Measurements from ENCODE around the gene BRSK1. TPM values are rescaled to one million over a fixed set of nuclear protein-coding genes. Genes with fewer than 3 reads are reported as not detected.

Gene BRSK1
- total RNA-seq, 2 experiments from 2014 or later = 5.6 to 5.7 TPM

DNA sequence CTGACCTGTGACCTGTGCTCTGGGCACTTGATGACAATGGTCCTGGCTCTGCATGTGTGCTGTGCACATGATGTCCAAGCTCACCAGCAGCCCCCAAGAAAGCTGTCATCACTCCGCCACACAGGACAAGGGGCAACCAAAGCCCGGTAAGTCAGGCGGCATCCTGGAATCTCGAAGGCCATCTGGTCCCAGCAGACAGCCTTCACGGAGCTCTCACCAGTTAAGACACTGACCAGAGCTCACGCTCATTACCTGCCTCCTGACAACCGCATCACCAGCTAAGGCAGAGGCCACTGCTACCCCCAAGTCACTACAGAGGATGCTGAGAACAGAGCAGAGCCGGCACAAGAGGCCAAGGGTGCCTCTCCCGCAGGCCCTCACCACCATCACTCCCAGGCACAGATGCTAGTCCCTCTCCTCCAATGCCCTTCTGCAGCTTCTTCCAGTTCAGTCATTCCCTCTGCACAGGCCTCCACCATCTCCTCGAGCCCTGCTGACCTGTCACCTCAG lies 35.6 kb upstream of the BRSK1 start:
- Mint-ChIP-seq H3K4me1 (peaks cover 37% of the 10 kb centered on the region), H3K36me3 (ENCODE audit: low read depth) (peaks cover 48% of the 10 kb centered on the region), H3K9me3 (no peaks in the 10 kb centered on the region), H3K27me3 (no peaks in the 10 kb centered on the region), H3K4me3 (no peak overlapping the region), H3K27ac (no peak overlapping the region)
- no peak for DNase-seq
- CTCF ChIA-PET = no interaction called here
- POLR2A ChIA-PET = interaction anchor here (1.0 to 4.1 kb wide), 3 partner anchors 10 to 131 kb away, joined by 3 to 20 read pairs (median 3); partner anchors contain the start of genes PPP1R12C and PPP6R1

DNA sequence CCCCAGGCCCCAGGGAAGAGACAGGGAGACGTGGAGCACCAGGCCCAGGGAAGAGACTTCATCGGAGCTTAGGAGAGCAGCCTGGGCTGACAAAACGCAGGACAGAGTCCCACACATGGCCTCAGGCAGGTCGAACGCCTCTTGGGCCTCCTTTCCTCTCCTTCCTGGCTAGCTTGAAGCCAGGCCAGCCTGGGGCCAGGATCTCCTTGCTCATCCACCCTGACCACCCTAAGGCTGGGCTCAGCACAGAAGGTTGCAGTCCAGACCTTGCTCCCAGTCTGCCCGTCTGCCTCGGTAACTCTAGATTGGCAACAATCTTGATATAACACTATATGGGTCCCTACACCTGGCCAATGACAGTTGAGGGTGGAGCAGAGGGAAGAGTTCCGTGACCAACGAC lies 35.1 kb upstream of the BRSK1 start:
- H3K27ac Mint-ChIP-seq = peak overlapping the region; percentile 52
- H3K36me3 Mint-ChIP-seq (ENCODE audit: low read depth) = peaks cover 48% of the 10 kb centered on the region
- no peak overlapping the region for H3K4me3 Mint-ChIP-seq
- no peaks in the 10 kb centered on the region for H3K27me3 Mint-ChIP-seq
- no peak for DNase-seq
- H3K4me1 Mint-ChIP-seq = peaks cover 42% of the 10 kb centered on the region
- ChIA-PET POLR2A (interaction anchor here (1.0 to 4.1 kb wide), 3 partner anchors 11 to 131 kb away, joined by 3 to 20 read pairs (median 3); partner anchors contain the start of genes PPP1R12C and PPP6R1), CTCF (no interaction called here)
- no peaks in the 10 kb centered on the region for H3K9me3 Mint-ChIP-seq

GRCh38 chr19:55249841-55250240 lies 34.0 kb upstream of the BRSK1 start:
- Mint-ChIP-seq H3K4me3 (no peak overlapping the region), H3K4me1 (peaks cover 45% of the 10 kb centered on the region), H3K27me3 (no peaks in the 10 kb centered on the region), H3K27ac (no peak overlapping the region), H3K36me3 (ENCODE audit: low read depth) (peaks cover 49% of the 10 kb centered on the region), H3K9me3 (no peaks in the 10 kb centered on the region)
- DNase-seq = no peak
- POLR2A ChIA-PET = interaction anchor here (1.0 to 4.1 kb wide), 2 partner anchors 10 to 135 kb away, joined by 3 to 20 read pairs; partner anchors contain the start of gene PPP6R1
- CTCF ChIA-PET = interaction anchor here (1.5 kb wide), 1 partner anchor 42 kb away, joined by 5 read pairs; no protein-coding TSS in a partner anchor

DNA sequence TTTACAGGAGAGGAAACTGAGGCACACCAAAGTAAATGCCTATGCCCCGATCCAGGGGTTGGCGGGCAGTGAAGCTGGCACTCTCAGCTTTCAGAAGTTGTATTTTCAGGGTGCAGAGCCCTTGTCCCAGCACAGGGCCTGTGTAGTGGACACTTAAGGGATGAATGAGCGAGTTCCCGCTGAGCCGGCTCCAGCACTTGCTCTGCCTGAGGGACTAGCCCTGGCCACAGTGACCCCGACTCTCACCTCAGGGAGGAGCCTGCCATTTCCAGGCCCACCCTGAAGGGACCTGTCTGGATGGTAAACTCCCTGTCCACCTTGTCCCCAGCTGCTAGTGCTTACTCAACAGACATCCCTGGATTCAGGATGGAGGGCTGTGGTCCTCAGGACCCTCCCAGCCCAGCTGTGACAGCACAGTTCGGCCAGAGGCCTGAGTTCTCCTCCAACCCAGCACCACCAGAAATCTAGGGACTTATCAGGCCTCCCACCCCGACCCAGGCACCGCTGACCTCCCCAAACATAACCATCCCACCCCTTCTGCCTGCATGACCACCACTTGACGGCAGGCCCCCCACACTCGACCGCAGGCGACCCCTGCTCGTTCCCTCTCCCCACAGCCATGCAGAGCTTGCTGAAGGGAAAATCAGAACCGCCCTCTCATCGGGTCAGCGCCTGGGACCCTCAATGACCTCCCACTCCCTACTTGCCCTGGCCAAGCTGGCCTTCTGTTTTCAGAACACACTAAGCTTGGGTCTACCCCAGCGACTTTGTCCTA lies 33.3 kb upstream of the BRSK1 start:
- ChIA-PET CTCF (interaction anchor here (1.1 to 1.5 kb wide), 2 partner anchors 41 to 576 kb away, joined by 3 to 5 read pairs; no protein-coding TSS in a partner anchor), POLR2A (interaction anchor here (1.0 to 4.1 kb wide), 4 partner anchors 9 to 134 kb away, joined by 3 to 20 read pairs (median 3); partner anchors contain the start of gene PPP6R1)
- Mint-ChIP-seq H3K4me1 (peaks cover 45% of the 10 kb centered on the region), H3K4me3 (no peak overlapping the region), H3K9me3 (no peaks in the 10 kb centered on the region), H3K27ac (peak overlapping the region; percentile 100), H3K36me3 (ENCODE audit: low read depth) (peaks cover 54% of the 10 kb centered on the region), H3K27me3 (no peaks in the 10 kb centered on the region)
- DNase-seq = no peak

DNA sequence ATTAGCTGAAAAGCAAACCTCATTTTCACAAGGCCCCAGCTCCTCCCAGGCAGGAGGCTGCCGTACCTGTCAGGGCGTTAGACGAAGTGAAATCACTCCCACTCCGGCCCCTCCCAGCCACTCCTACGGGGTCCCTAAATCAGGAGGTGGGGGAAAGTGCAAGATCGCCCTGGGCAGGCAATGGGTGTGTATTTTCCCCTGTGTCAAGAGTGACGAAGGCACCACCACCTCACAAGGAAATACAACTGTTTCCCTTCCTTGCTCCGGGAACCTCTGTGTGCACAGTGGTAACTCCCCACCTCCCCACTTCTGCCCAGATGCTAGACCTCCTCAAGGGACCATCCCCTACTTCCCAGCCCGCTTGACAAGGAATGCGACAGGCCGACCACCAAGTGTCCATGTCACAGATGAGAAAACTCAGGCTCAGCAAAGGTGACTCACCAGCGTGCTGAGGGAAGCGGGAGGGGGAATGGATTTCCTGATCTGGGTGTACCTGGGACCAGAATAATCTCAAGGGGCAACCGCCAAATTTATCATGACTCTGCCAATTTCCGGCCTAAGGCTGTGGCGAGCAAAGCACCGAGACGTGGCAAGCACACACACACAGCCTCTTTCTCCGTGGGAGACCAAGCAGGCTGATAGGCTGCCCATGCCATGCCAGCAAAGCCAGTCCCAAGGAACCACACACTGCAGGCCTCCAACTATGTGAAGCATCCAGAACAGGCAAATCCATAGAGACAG lies 32.3 kb upstream of the BRSK1 start:
- Mint-ChIP-seq H3K4me3 (peak overlapping the region; percentile 73), H3K27ac (peak overlapping the region; percentile 100), H3K36me3 (ENCODE audit: low read depth) (peaks cover 59% of the 10 kb centered on the region), H3K9me3 (no peaks in the 10 kb centered on the region), H3K27me3 (no peaks in the 10 kb centered on the region), H3K4me1 (peaks cover 56% of the 10 kb centered on the region)
- POLR2A ChIA-PET = interaction anchor here (1.1 to 6.9 kb wide), 4 partner anchors 8 to 155 kb away, joined by 3 to 56 read pairs (median 12); partner anchors contain the start of genes PPP6R1 and UBE2S
- CTCF ChIA-PET = interaction anchor here (0.7 to 1.5 kb wide), 4 partner anchors 27 to 577 kb away, joined by 3 to 5 read pairs (median 4); no protein-coding TSS in a partner anchor
- DNase-seq = peak; percentile 70

- DNase-seq = no peak
- Mint-ChIP-seq H3K27ac (peak overlapping the region; percentile 100), H3K36me3 (ENCODE audit: low read depth) (peaks cover 72% of the 10 kb centered on the region), H3K4me3 (peak overlapping the region; percentile 100), H3K27me3 (no peaks in the 10 kb centered on the region), H3K4me1 (peaks cover 65% of the 10 kb centered on the region), H3K9me3 (no peaks in the 10 kb centered on the region)
- CTCF ChIA-PET = interaction anchor here (1.0 to 5.0 kb wide), 8 partner anchors 25 to 251 kb away, joined by 3 to 25 read pairs (median 4); partner anchors contain the start of gene KMT5C
- POLR2A ChIA-PET = interaction anchor here (0.9 to 6.9 kb wide), 16 partner anchors 9 to 352 kb away, joined by 3 to 96 read pairs (median 4); partner anchors contain the start of genes BRSK1, FIZ1, HSPBP1 and ISOC2
Observed at GRCh38 chr19:55252760-55253663, 30.8 kb upstream of the BRSK1 start.

DNA sequence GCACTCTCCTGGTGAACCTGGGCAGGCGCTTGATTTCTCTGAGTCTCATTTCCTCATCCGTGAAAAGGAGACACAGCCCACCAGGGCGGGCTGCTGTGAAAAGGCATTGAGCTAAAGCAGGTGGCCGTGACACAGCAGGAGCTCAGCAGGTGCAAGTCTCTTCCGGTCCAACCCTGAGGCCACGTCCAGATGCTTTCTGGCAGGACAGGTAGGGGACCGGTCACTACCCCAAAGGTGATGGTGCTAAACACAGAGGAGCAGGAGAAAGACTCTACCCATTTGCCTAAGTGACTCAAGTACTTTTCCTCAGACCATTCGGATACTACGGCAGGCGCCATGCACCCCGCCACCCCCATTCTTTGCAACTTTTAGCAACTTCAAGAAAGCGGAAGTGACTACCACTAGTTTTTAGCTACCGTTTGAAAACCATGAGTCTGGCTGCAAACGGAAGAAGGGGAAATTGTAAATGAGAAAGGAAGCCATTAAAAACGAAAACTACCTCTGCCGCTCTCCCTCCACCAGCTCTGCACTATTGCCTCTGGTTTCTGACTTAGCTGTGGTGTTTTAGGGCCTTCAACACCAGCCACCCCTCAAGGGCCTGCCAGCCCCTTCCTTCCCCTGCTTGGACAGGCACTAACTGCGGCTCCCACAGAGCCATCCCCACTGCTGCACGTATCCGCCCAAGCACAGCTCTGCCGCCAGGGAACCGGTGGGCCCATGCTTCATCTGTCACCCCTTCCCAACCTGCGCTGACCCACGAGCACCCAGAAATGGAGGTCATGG lies 29.8 kb upstream of the BRSK1 start:
- H3K36me3 Mint-ChIP-seq (ENCODE audit: low read depth) = peaks cover 66% of the 10 kb centered on the region

GRCh38 chr19:55254625-55254977 lies 29.2 kb upstream of the BRSK1 start:
- H3K9me3 Mint-ChIP-seq = no peaks in the 10 kb centered on the region
- peaks cover 59% of the 10 kb centered on the region for H3K4me1 Mint-ChIP-seq
- peak overlapping the region; percentile 100 for H3K4me3 Mint-ChIP-seq
- H3K27me3 Mint-ChIP-seq = no peaks in the 10 kb centered on the region
- ChIA-PET CTCF (interaction anchor here (1.0 to 5.0 kb wide), 10 partner anchors 26 to 400 kb away, joined by 3 to 25 read pairs (median 4); partner anchors contain the start of genes HSPBP1, ISOC2, KMT5C and TMEM238), POLR2A (interaction anchor here (0.9 to 6.9 kb wide), 19 partner anchors 8 to 372 kb away, joined by 3 to 96 read pairs (median 6); partner anchors contain the start of genes FIZ1, HSPBP1, ISOC2 and KMT5C)
- no peak for DNase-seq
- peaks cover 71% of the 10 kb centered on the region for H3K36me3 Mint-ChIP-seq (ENCODE audit: low read depth)
- H3K27ac Mint-ChIP-seq = peak overlapping the region; percentile 100

More for the DNA sequence above, 29.8 kb upstream of the BRSK1 start:
- ChIA-PET POLR2A (interaction anchor here (0.9 to 6.9 kb wide), 23 partner anchors 10 to 372 kb away, joined by 3 to 96 read pairs (median 4); partner anchors contain the start of genes BRSK1, FIZ1, HSPBP1 and ISOC2), CTCF (interaction anchor here (1.0 to 5.0 kb wide), 12 partner anchors 26 to 400 kb away, joined by 3 to 25 read pairs (median 4); partner anchors contain the start of genes HSPBP1, ISOC2, KMT5C and TMEM238)
- Mint-ChIP-seq H3K27me3 (no peaks in the 10 kb centered on the region), H3K4me1 (peaks cover 58% of the 10 kb centered on the region), H3K27ac (peak overlapping the region; percentile 100), H3K4me3 (peak overlapping the region; percentile 100), H3K9me3 (no peaks in the 10 kb centered on the region)
- DNase-seq = peak; percentile 72

GRCh38 chr19:55255618-55256423 lies 28.0 kb upstream of the BRSK1 start:
- CTCF ChIA-PET = interaction anchor here (0.8 to 5.0 kb wide), 8 partner anchors 21 to 399 kb away, joined by 3 to 25 read pairs (median 4); partner anchors contain the start of genes HSPBP1, KMT5C and TMEM238
- peak overlapping the region; percentile 100 for H3K27ac Mint-ChIP-seq
- H3K36me3 Mint-ChIP-seq (ENCODE audit: low read depth) = peaks cover 67% of the 10 kb centered on the region
- H3K27me3 Mint-ChIP-seq = no peaks in the 10 kb centered on the region
- POLR2A ChIA-PET = interaction anchor here (0.8 to 6.9 kb wide), 19 partner anchors 9 to 792 kb away, joined by 3 to 96 read pairs (median 4); partner anchors contain the start of genes HSPBP1, ISOC2, KMT5C and LENG9
- DNase-seq = peak; percentile 65
- no peaks in the 10 kb centered on the region for H3K9me3 Mint-ChIP-seq
- peak overlapping the region; percentile 100 for H3K4me3 Mint-ChIP-seq
- H3K4me1 Mint-ChIP-seq = peaks cover 60% of the 10 kb centered on the region

Measured in activated CD4-positive, alpha-beta memory T cell treated with anti-CD3 and anti-CD28 coated beads, Interleukin-2, amount 10 ng/mL, durations not matched to agents 7 days and 5 days (primary cell).